HG02623 (cell line): Measurements from ENCODE around the gene ADAM29.
"Not testable (repeated sequence)": the region's sequence is repeated elsewhere in the genome, so short reads cannot be mapped to it uniquely, and the experiment has no call there.

ENCODE experiments used
- ATAC-seq: cut with Tn5 transposase; IDR thresholded peaks from one replicate; pipeline ENCODE4 v1.9.1; 2021; ENCODE audit warnings: moderate library complexity; ENCODE audit not compliant: unreplicated experiment

ADAM29 gene

DNA sequence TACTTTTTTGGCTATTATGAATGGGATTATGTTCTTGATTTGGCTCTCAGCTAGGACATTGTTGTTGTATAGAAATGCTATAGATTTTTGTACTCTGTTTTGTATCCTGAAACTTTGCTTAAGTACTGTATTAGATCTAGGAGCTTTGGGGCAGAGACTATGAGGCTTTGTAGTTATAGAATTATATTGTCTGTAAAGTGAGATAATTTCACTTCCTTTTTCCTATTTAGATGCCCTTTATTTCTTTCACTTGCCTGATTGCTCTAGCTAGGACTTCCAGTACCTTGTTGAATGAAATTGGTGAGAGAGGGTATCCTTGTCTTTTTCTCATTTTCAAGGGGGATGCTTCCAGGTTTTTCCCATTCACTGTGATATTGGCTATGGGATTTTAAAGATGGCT lies 28.1 kb downstream of the ADAM29 start:
- peak; percentile 43 for ATAC-seq

DNA sequence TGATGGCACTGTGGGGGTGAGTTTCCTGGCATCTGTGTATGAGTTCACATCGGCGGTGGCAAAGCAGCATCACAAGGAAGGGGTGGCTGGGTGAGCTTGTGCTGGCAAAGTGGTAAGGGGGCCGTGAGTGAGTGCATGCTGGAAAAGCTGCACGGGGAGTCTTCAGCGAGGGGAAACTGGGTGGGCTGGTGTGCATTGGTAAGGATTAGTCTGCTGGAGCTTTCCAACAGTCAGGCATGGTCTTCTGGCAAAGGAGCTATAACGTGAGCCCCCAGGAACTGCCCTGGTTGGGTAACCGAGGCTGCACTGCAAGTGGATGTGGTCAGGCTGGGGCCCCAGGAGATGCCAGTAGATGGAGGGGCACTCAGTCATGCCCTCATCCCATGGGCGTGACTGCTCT lies 30.7 kb downstream of the ADAM29 start:
- ATAC-seq = no peak

DNA sequence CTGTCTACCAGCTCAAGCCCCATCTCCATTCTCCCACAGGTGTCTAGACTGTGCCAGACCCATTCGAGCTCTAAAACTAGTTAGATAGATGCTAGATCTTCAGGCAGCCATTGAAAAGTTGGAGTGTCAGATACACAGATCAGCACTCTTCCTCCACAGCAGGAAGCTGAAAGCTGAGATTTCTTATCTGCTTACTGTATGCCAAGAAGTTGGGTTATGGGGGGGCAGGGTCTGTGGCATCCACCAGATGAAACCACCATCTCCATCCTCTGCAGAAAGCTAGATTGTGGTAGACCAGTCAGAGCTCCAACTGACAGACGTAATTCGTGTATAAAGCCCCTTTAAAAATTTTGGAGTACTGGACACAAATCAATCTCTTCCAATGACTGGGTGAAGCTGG lies 54.8 kb downstream of the ADAM29 start:
- ATAC-seq = no peak

DNA sequence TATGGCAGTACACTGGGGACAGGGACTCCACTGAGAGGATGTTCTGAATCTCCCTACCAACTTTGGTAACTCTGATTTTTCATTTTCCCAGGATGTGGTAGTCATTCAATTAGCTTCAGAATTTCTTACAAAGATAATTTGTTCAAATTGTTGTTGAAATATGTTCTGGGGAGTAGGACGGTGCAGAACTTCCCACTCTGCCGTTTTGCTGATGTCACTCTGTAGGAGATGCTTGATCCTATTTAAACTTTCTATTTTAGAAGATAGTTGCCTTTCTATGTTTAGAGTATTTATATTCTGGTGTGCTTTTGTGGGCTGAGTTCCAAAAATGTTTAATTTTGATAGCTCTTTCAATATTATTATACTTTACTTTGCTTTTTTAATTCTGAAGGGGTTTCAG lies 55.2 kb downstream of the ADAM29 start:
- no peak for ATAC-seq

DNA sequence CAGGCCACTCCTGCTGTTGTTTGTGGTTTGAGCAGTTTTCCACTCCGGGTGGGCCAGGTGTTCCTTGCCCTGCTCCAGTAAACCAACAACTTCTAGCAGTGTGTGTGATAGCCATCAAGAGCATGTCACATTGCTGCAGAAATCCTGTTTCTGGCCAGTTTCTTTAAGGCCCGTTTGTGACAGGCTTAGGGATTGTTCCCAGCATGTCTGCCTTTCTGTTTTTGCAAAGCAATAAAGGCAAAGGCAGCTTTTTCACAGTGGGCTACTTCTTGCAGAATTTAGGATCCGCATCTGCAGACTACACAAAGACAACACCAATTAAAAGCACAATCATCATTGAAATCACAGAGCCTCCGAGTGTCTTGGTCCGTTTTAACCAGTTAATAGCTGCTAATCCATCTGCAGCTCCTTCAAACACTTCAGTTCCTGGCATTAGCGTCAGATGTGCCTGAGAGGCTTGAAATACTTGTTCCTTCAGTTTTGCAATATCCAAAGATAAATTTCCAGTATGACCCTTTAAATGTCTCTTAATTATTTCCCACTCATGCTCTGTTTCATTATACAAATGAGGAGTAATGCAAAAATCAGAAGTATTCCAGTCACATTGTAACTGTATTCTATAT lies 65.1 kb downstream of the ADAM29 start:
- no peak for ATAC-seq

DNA sequence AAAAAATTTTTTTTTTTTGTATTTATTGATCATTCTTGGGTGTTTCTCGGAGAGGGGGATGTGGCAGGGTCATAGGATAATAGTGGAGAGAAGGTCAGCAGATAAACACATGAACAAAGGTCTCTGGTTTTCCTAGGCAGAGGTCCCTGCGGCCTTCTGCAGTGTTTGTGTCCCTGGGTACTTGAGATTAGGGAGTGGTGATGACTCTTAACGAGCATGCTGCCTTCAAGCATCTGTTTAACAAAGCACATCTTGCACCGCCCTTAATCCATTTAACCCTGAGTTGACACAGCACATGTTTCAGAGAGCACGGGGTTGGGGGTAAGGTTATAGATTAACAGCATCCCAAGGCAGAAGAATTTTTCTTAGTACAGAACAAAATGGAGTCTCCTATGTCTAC lies 65.7 kb downstream of the ADAM29 start:
- ATAC-seq = not testable (repeated sequence)

DNA sequence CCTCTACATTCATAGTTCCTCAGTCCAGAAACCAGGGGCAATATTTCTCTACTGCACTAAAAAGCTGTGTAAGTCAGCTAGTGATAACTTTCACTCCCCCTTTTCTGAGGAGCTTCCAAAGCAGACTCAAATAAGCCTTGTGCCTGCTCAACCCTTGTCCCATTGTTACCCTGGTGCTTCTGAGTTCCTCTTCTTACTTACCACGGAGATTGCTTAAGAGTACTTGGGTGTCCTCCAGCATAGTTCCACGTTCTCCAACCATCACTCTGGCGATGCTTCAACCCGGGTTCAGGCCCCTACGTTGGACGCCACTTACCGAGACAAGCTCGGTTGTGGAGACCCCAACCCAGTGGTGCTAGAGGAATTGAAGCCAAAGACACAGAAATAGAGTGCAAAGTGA lies 71.6 kb downstream of the ADAM29 start:
- ATAC-seq = no peak

DNA sequence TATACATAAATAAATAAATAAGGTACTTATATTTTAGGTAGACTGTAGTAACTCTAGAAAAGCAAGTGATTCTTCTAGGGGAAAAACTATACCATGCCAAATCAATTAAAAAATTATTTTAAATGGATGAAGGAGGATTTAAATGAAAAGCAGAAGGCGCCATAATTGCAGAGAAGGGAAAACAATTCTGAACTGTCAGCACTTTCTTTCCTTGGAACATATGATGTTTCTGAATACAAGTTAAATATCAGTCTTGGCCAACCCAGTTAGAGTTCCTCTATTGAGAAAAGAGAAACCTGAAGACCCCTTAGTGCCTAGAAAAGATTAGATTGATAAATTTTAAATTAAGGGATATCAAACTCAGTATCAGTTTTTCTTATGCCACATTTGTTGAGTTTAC lies 75.8 kb downstream of the ADAM29 start:
- ATAC-seq = no peak

DNA sequence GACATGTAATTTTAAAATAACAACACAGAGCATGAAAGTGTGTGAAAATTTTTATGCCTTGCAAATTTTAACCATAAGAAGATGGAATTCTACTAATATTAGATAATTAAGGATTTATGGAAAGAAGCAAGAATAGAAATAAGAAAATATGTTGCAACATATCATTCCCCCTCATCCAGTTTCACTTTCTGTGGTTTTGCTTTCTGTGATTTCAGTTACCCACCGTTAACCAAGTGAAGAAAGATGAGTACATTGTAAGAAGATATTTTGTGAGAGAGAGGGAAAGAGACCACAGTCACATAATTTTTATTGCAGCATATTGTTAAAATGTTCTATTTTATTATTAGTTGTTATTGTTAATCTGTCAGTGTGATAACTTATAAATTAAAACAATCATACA lies 77.9 kb downstream of the ADAM29 start:
- ATAC-seq = no peak

DNA sequence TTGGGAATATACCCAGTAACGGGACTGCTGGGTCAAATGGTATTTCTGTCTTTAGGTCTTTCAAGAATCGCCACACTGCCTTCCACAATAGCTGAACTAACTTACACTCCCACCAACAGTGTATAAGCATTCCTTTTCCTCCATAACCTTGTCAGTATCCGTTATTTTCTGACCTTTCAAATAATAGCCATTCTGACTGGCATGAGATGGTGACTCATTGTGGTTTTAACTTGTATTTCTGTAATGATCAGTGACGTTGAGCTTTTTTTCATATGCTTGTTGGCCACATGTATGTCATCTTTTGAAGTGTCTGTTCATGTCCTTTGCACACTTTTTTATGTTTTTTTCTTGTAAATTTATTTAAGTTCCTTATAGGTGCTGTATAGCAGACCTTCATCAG lies 81.2 kb downstream of the ADAM29 start:
- no peak for ATAC-seq

DNA sequence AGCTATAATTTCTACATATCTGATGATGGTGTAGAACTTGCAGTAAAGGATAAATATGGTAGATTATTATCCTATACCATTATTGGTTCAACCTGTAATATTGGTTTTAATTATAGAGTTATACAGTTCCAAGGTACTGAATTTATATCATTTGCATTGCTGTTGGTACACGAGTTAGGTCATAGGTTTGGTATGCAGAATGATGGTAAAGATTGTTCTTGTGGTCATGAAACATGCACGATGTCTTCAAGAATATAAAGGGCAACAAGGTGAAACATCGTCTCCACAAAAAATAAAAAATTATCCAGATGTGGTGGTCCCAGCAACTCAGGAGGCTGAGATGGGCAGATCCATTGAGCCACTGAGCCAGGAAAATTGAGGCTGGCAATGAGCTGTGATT lies 99.6 kb downstream of the ADAM29 start:
- ATAC-seq = no peak

DNA sequence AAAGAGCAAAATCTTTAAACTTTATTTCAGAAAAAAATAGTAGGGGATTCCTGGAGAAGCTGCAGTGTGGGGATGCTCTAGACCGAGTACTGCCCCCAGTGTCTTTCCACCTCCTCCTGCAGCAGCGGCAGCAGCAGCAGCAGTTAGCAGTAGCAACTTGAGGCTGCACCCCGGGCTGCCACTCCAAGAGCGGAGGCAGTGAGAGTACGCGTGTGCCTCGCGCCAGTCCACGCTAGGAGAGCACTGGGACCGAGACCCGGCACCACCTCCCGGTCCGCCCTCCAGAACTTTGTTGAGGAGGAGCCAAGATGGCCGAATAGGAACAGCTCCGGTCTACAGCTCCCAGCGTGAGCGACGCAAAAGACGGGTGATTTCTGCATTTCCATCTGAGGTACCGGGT lies 101.3 kb downstream of the ADAM29 start:
- not testable (repeated sequence) for ATAC-seq
